A673 (cell line): ENCODE data around the gene CCDC83. TPM values are rescaled to one million over a fixed set of nuclear protein-coding genes. Genes with fewer than 3 reads are reported as not detected.

ENCODE experiments used
- BruUV-seq: library from RNA; stranded (reverse); fragments of 400-500 nt; replicated peaks from 2 replicates; lab custom pipeline; 2021; lab: Mats Ljungman, UMichigan
- CTCF ChIA-PET: fragments of 300-600 bp; sonication (Branson Sonifier 250); formaldehyde crosslinking; loops from one replicate; lab custom pipeline; 2022; ENCODE audit warnings: antibody characterized with exemption; lab: Charles Lee
- POLR2A ChIA-PET: fragments of 300-600 bp; sonication (Branson Sonifier 250); formaldehyde crosslinking; loops from one replicate; lab custom pipeline; 2022; ENCODE audit warnings: antibody characterized with exemption; ENCODE audit not compliant: low non-redundant PET; lab: Charles Lee
- DNase-seq: peaks from one replicate; pipeline ENCODE4 v3.0.0-alpha.2; 2015; ENCODE audit warnings: low spot score
- H3K27ac ChIP-seq: fragments of 200-600 bp; sonication (generic); 2 replicates; pipeline ENCODE4 v1.5.1; 2016; ENCODE audit warnings: mixed run types, low read depth, mild to moderate bottlenecking, mixed read lengths, antibody characterized with exemption, low read length; ENCODE audit not compliant: poor library complexity, severe bottlenecking
- H3K27me3 ChIP-seq: fragments of 200-600 bp; sonication (generic); replicated peaks from 2 replicates; pipeline ENCODE4 v1.6.1; 2017; ENCODE audit warnings: mixed run types, low read depth, mild to moderate bottlenecking, mixed read lengths, antibody characterized with exemption, low read length; ENCODE audit not compliant: insufficient read depth, poor library complexity
- H3K36me3 ChIP-seq: fragments of 200-600 bp; sonication (generic); 2 replicates; pipeline ENCODE4 v1.6.1; 2016; ENCODE audit warnings: mixed run types, mild to moderate bottlenecking, mixed read lengths, antibody characterized with exemption, low read length; ENCODE audit not compliant: insufficient read depth, poor library complexity, severe bottlenecking
- H3K4me1 ChIP-seq: fragments of 200-600 bp; sonication (generic); 2 replicates; pipeline ENCODE4 v1.6.1; 2017; ENCODE audit warnings: mixed run types, mild to moderate bottlenecking, mixed read lengths, antibody characterized with exemption, low read length; ENCODE audit not compliant: insufficient read depth, poor library complexity, severe bottlenecking
- H3K4me3 ChIP-seq: fragments of 200-600 bp; sonication (generic); 2 replicates; pipeline ENCODE4 v1.5.1; 2016; ENCODE audit warnings: low read depth, mixed run types, mild to moderate bottlenecking, mixed read lengths, low read length; ENCODE audit not compliant: poor library complexity, severe bottlenecking
- H3K9me3 ChIP-seq: fragments of 200-600 bp; sonication (generic); 2 replicates; pipeline ENCODE4 v1.6.1; 2016; ENCODE audit warnings: mixed run types, low read depth, mild to moderate bottlenecking, mixed read lengths, antibody characterized with exemption, low read length; ENCODE audit not compliant: poor library complexity, severe bottlenecking
- EZH2 ChIP-seq: fragments of 200-600 bp; sonication (generic); IDR thresholded peaks from 2 replicates; pipeline ENCODE4 v1.6.1; 2017; ENCODE audit warnings: borderline replicate concordance, low read depth, mild to moderate bottlenecking, mixed read lengths, antibody characterized with exemption, low read length; ENCODE audit not compliant: poor library complexity, severe bottlenecking
- intact Hi-C: fragments of 100-400 bp; cut with micrococcal nuclease; formaldehyde crosslinking; loops from one replicate; pipeline ENCODE4 v1.10.0; 2022; ENCODE audit not compliant: unreplicated experiment
- total RNA-seq: library from RNA; stranded (reverse); gene quantifications from 2 replicates; pipeline ENCODE4 v1.2.3, GENCODE V29; 2021
- TF ChIP-seq, protein P1 (sequence below): fragments of 300-800, 200-600 bp; sonication (generic); conservative IDR thresholded peaks from 2 replicates; pipeline ENCODE4 v1.5.1; 2017; ENCODE audit warnings: low read depth, mild to moderate bottlenecking, antibody characterized with exemption, low read length, moderate library complexity, mixed read lengths

The CCDC83 gene
- total RNA-seq, 1 experiment from 2014 or later = not detected

DNA sequence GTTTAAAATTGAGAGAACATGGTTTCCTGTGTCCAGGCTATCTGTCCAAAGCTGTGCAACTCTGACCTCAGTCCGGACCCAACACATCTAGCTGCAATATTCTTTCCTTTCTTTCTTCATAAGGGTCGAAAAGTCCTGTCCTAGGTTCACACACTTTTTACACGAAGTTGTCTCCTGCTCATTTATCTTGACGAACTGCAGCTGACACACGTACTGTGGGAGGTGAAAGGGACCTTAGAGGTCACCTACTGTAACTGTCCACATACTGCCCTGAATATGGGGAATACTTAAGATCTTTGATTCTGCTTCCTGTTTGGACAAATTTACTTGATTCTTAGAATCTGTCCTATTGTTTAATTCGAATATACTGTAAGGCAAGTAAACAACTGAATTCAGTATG is 105.9 kb downstream of the CCDC83 start:
- DNase-seq = no peak
- intact Hi-C loops = no loop called here
- no peak for TF ChIP-seq EZH2
- TF ChIP-seq, protein P1, sequence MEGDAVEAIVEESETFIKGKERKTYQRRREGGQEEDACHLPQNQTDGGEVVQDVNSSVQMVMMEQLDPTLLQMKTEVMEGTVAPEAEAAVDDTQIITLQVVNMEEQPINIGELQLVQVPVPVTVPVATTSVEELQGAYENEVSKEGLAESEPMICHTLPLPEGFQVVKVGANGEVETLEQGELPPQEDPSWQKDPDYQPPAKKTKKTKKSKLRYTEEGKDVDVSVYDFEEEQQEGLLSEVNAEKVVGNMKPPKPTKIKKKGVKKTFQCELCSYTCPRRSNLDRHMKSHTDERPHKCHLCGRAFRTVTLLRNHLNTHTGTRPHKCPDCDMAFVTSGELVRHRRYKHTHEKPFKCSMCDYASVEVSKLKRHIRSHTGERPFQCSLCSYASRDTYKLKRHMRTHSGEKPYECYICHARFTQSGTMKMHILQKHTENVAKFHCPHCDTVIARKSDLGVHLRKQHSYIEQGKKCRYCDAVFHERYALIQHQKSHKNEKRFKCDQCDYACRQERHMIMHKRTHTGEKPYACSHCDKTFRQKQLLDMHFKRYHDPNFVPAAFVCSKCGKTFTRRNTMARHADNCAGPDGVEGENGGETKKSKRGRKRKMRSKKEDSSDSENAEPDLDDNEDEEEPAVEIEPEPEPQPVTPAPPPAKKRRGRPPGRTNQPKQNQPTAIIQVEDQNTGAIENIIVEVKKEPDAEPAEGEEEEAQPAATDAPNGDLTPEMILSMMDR = no peak
- BruUV-seq = no TSS peak
- no peaks in the 10 kb centered on the region for H3K9me3 ChIP-seq
- CTCF ChIA-PET = no interaction called here
- H3K36me3 ChIP-seq = peaks cover 13% of the 10 kb centered on the region
- H3K27ac ChIP-seq = no peak overlapping the region
- peaks cover 8% of the 10 kb centered on the region for H3K4me1 ChIP-seq
- H3K27me3 ChIP-seq = no peaks in the 10 kb centered on the region
- POLR2A ChIA-PET = interaction anchor here (0.5 to 0.7 kb wide), 2 partner anchors 26 to 102 kb away, joined by 3 to 10 read pairs; no protein-coding TSS in a partner anchor
- no peak overlapping the region for H3K4me3 ChIP-seq

DNA sequence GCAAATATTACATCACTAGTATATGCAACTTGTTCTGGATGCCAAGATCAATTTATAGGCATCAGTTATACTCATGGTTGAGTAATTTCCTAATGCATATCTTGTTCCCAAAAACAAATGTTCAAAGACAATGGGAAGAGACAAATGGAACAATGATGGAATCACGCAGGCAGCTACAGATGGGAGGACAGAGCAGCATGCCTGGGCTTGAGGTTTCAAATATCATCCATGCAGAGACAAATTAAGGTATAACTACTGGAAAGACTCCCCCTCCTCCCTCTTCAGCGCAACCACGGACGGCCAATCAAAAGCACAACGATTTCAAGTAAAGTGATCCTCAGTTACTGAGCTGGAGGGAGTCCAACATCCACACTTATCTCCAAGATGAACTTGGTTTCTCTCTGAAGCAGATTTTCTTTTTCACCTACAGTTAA is 106.8 kb downstream of the CCDC83 start:
- CTCF ChIA-PET = interaction anchor here (0.6 kb wide), 1 partner anchor 15 kb away, joined by 3 read pairs; no protein-coding TSS in a partner anchor
- H3K36me3 ChIP-seq = peaks cover 7% of the 10 kb centered on the region
- no peaks in the 10 kb centered on the region for H3K9me3 ChIP-seq
- no peak for TF ChIP-seq EZH2
- TF ChIP-seq, protein P1 = no peak
- no TSS peak for BruUV-seq
- POLR2A ChIA-PET = no interaction called here
- H3K4me1 ChIP-seq = peaks cover 8% of the 10 kb centered on the region
- H3K27ac ChIP-seq = no peak overlapping the region
- no peak overlapping the region for H3K4me3 ChIP-seq
- intact Hi-C loops = no loop called here
- DNase-seq = no peak
- H3K27me3 ChIP-seq = no peaks in the 10 kb centered on the region

DNA sequence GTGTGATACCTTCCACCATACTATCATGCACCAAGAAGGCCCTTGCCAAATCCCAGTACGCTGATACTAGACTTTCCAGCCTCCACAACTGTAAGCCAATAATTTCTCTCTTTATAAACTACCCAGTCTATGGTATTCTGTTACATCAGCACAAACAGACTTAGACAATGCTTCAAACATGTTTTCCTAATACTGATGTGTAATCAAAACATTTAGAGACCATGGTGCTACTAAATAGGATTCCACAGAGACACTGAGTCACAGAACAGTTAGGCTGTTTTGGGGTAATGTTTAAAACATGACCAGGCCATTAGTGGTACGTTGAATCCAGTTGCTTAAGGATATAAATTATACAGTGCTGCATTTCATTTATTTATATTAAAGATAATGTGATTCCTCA is 110.0 kb downstream of the CCDC83 start:
- CTCF ChIA-PET = no interaction called here

More for the DNA sequence above, 110.0 kb downstream of the CCDC83 start:
- no peak for TF ChIP-seq EZH2
- TF ChIP-seq, protein P1 = no peak
- BruUV-seq = no TSS peak
- Histone ChIP-seq H3K36me3 (peaks cover 7% of the 10 kb centered on the region), H3K27me3 (no peaks in the 10 kb centered on the region), H3K4me3 (no peak overlapping the region), H3K9me3 (no peaks in the 10 kb centered on the region), H3K4me1 (peaks cover 22% of the 10 kb centered on the region), H3K27ac (no peak overlapping the region)
- no peak for DNase-seq
- POLR2A ChIA-PET = no interaction called here
- intact Hi-C loops = no loop called here
